HL-60 (cell line): ENCODE data around the gene TNFRSF1B.

Experiments used
- DNase-seq, 2 experiments: peaks; one replicate each; pipeline ENCODE4 v3.0.0-alpha.2; 2010 to 2020; ENCODE audit warnings: low read depth in 1 of 2, low spot score in 1 of 2
- H3K27ac ChIP-seq: fragments of 250-450 bp; sonication (Bioruptor Pico); replicated peaks from 2 replicates; pipeline ENCODE4 v1.5.1; 2020; ENCODE audit warnings: mild to moderate bottlenecking, moderate library complexity
- H3K27me3 ChIP-seq: fragments of 250-450 bp; sonication (Bioruptor Pico); 2 replicates; pipeline ENCODE4 v1.5.1; 2021; ENCODE audit warnings: mild to moderate bottlenecking, moderate library complexity; ENCODE audit not compliant: insufficient read depth, poor library complexity, severe bottlenecking
- H3K4me3 ChIP-seq: replicated peaks from 2 replicates; pipeline ENCODE4 v1.5.1; 2011; ENCODE audit warnings: mild to moderate bottlenecking, control low read depth, low read length; ENCODE audit not compliant: insufficient read depth
- GABPA ChIP-seq: IDR thresholded peaks from 2 replicates; pipeline ENCODE4 v1.6.1; 2012; ENCODE audit warnings: low read depth
- POLR2AphosphoS5 ChIP-seq: IDR thresholded peaks from 2 replicates; pipeline ENCODE4 v1.6.1; 2012; ENCODE audit warnings: low read depth
- SPI1 ChIP-seq: IDR thresholded peaks from 2 replicates; pipeline ENCODE4 v1.6.1; 2012; ENCODE audit warnings: low read depth, mild to moderate bottlenecking, borderline replicate concordance
- TF ChIP-seq, protein P1 (sequence below): IDR thresholded peaks from one replicate; pipeline ENCODE4 v1.5.1; 2011; ENCODE audit warnings: low read length, control low read depth, inconsistent platforms; ENCODE audit not compliant: insufficient read depth
- TF ChIP-seq, protein P2 (sequence below): IDR thresholded peaks from 2 replicates; pipeline ENCODE4 v1.6.1; 2012; ENCODE audit warnings: low read depth; ENCODE audit not compliant: insufficient replicate concordance

TNFRSF1B gene

DNA sequence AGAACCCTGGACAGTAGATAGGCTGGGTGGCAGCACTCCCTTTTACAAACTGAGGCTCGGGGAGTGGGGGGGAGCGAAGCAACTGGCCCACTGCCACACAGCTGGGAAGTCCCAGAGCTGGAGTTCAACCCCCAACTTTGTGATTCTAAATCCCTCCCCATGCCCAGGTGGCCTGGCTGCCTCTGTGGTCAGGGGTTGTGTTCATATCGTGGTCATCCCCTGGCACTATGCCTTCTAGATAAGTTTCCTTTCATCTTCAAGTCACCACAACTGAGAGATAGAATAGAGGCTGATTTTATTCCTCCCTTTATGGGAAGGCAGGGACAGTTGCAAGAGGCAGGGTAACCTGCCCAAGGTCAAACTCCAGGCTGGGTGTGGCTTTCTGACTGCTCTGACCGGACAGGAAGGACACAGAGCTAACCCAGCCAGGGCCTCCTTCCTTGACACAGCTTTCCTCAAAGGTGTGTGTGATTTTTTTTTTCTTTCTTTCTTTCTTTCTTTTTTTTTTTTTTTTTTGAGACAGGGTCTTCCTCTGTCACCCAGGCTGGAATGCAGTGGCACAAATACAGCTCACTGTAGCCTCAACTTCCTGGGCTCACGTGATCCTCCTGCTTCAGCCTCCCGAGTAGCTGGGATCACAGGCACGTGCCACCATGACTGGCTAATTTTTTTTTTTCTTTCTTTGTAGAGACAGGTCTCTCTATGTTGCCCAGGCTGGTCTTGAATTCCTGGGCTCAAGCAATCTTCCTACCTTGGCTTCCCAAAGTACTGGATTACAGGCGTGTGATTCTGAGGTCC, 18.4 kb upstream of the TNFRSF1B start:
- DNase-seq, result no peak
- Histone ChIP-seq H3K4me3 (no peak overlapping the region), H3K27ac (peak overlapping the region; percentile 78), H3K27me3 (no peaks in the 10 kb centered on the region)
- TF ChIP-seq SPI1 (no peak), GABPA (no peak), POLR2AphosphoS5 (no peak)
- TF ChIP-seq, protein P1, sequence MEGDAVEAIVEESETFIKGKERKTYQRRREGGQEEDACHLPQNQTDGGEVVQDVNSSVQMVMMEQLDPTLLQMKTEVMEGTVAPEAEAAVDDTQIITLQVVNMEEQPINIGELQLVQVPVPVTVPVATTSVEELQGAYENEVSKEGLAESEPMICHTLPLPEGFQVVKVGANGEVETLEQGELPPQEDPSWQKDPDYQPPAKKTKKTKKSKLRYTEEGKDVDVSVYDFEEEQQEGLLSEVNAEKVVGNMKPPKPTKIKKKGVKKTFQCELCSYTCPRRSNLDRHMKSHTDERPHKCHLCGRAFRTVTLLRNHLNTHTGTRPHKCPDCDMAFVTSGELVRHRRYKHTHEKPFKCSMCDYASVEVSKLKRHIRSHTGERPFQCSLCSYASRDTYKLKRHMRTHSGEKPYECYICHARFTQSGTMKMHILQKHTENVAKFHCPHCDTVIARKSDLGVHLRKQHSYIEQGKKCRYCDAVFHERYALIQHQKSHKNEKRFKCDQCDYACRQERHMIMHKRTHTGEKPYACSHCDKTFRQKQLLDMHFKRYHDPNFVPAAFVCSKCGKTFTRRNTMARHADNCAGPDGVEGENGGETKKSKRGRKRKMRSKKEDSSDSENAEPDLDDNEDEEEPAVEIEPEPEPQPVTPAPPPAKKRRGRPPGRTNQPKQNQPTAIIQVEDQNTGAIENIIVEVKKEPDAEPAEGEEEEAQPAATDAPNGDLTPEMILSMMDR, result no peak
- TF ChIP-seq, protein P2, sequence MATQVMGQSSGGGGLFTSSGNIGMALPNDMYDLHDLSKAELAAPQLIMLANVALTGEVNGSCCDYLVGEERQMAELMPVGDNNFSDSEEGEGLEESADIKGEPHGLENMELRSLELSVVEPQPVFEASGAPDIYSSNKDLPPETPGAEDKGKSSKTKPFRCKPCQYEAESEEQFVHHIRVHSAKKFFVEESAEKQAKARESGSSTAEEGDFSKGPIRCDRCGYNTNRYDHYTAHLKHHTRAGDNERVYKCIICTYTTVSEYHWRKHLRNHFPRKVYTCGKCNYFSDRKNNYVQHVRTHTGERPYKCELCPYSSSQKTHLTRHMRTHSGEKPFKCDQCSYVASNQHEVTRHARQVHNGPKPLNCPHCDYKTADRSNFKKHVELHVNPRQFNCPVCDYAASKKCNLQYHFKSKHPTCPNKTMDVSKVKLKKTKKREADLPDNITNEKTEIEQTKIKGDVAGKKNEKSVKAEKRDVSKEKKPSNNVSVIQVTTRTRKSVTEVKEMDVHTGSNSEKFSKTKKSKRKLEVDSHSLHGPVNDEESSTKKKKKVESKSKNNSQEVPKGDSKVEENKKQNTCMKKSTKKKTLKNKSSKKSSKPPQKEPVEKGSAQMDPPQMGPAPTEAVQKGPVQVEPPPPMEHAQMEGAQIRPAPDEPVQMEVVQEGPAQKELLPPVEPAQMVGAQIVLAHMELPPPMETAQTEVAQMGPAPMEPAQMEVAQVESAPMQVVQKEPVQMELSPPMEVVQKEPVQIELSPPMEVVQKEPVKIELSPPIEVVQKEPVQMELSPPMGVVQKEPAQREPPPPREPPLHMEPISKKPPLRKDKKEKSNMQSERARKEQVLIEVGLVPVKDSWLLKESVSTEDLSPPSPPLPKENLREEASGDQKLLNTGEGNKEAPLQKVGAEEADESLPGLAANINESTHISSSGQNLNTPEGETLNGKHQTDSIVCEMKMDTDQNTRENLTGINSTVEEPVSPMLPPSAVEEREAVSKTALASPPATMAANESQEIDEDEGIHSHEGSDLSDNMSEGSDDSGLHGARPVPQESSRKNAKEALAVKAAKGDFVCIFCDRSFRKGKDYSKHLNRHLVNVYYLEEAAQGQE, result no peak

DNA sequence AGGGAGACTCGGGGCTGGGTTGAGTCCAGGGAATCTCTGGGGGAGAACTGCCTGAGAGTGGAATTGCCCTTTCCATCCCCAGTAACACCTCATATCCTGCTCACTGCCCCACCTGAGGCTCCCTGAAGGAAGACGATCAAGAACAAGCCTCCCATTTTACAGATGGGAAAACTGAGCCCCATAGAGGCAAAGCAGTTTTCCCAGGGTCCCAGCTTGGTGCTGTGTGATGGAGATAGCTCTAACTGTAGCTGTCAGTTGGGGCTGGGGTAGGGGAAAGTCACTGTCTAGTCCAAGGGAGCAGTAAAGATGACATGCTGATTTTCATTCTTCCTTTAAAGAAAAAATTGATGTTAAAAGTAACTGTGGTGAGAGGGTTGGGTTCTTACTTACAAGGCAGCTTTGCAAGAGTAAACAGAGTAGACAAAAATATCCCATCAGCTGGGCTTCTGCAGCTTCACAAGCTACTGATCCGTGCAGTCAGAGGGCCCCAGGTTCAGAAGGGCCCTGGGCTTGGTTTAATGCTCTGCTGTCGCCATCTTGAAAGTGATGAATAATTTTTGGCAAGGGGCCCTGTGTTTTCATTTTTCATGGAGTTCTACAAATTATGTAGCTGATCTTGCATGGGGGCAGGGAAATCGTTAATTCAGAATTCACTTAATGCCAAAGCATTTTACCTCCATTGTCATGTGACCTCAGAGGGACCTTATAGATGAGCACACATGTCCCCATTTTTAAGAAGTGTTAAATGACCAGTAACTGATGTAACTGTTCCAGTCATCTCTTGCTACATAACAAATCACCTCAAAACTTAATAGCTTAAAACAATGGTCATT, 17.6 kb upstream of the TNFRSF1B start:
- no peaks in the 10 kb centered on the region for H3K27me3 ChIP-seq
- H3K27ac ChIP-seq, result peak overlapping the region; percentile 78
- DNase-seq, result no peak
- H3K4me3 ChIP-seq, result no peak overlapping the region
- no peak for TF ChIP-seq SPI1
- TF ChIP-seq POLR2AphosphoS5, result no peak

DNA sequence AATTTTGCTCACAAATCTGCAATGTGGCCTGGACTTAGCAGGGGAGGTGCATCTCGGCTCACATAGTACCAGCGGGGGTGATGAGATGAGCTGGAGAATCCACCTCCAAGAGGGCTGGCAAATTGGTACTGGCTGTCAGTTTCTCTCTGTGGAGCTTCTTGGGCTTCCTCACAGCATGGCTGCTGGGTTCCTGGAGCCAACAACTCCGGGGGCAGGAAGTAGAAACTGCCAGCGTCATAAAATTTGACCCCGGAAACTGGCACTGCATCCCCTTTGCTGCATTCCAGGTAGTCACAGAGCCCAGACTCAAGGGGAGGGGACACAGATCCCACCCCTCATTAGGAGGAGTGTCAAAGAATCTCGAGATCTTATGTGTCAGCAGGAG, 17.0 kb upstream of the TNFRSF1B start:
- TF ChIP-seq POLR2AphosphoS5, result no peak
- TF ChIP-seq, protein P2, result no peak
- TF ChIP-seq GABPA, result no peak
- TF ChIP-seq SPI1, result no peak
- TF ChIP-seq, protein P1, result no peak
- no peak for DNase-seq
- Histone ChIP-seq H3K27me3 (no peaks in the 10 kb centered on the region), H3K4me3 (no peak overlapping the region), H3K27ac (peak overlapping the region; percentile 78)

DNA sequence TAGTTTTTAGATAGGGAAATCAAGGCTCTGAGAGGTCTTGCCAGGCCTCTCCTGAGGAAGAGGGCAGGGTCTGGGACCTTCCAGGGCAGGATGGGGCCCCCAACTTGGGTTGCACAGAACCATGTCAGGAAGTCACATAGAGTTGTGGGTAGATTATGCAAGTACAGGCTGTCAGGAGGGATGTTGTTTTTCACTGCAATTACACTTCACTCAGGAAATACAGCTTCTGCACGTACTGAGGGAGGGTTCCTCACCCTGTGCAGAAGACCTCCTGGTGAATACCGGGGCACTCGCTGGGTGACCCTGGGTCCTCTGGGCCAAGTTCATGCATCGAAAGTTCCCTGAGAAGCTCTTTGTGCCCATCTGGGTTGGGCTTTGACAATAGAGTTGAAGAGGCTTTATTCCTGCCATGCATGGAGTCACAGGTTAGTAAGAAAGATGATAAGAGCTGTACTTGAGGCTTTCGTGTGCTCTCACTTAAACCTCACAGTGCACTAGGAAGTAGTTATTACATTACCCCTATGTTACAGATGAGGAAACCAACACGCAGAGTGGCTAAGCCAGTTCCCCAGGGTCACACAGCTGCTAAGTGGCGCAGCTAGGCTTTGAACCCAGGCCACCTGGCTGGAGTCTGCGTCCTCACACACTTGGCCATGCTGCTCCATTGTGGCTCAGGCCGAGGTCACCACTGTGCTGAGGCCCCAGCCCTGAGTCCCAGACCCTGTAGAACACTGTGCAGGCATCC, 16.2 kb upstream of the TNFRSF1B start:
- TF ChIP-seq SPI1, result no peak
- TF ChIP-seq, protein P1, result no peak
- TF ChIP-seq GABPA, result no peak; the same call in 1 of the 2 replicates
- TF ChIP-seq POLR2AphosphoS5, result peak; percentile 58; the same call in 1 of the 2 replicates
- TF ChIP-seq, protein P2, result peak; percentile 16
- Histone ChIP-seq H3K27ac (peak overlapping the region; percentile 78), H3K27me3 (no peaks in the 10 kb centered on the region), H3K4me3 (no peak overlapping the region)
- peak; percentile 87 to 88 for DNase-seq
